Measurements from ENCODE around the gene ADARB1. TPM values are rescaled to one million over a fixed set of nuclear protein-coding genes. Genes with fewer than 3 reads are reported as not detected.
"Not testable (repeated sequence)": the region's sequence is repeated elsewhere in the genome, so short reads cannot be mapped to it uniquely, and the experiment has no call there.

The ADARB1 gene
- total RNA-seq, 1 experiment from 2014 or later = 15.8 TPM

- Mint-ChIP-seq H3K27ac (no peak overlapping the region), H3K4me3 (no peak overlapping the region), H3K9me3 (no peaks in the 10 kb centered on the region), H3K27me3 (ENCODE audit: low read depth) (no peaks in the 10 kb centered on the region), H3K4me1 (peaks cover 0 to 7% of the 10 kb centered on the region in 2 experiments; a peak in 2 of 4 replicates), H3K36me3 (ENCODE audit: insufficient read depth in 1 of 3, low read depth in 3 of 3) (no peaks in the 10 kb centered on the region)
- Histone ChIP-seq H3K23ac (ENCODE audit: insufficient read length, low read depth, low read length) (no peak overlapping the region), H3K23me2 (ENCODE audit: insufficient read length, low read depth, low read length, poor library complexity, severe bottlenecking) (no peaks in the 10 kb centered on the region), H2AFZ (ENCODE audit: low read length) (no peak overlapping the region), H3K4me1 (ENCODE audit: insufficient read depth, low read length) (no peaks in the 10 kb centered on the region), H3K9ac (ENCODE audit: extremely low read depth, insufficient read length, low read length) (no peak overlapping the region), H4K8ac (replicated peaks; ENCODE audit: insufficient read length, low read depth, low read length) (no peak overlapping the region), H3K14ac (ENCODE audit: insufficient read depth, low read length) (no peak overlapping the region), H2BK12ac (ENCODE audit: insufficient read length, low read depth, low read length) (no peak overlapping the region), H4K20me1 (ENCODE audit: control insufficient read depth, insufficient read depth, insufficient read length) (no peaks in the 10 kb centered on the region), H3K79me2 (ENCODE audit: insufficient read depth, low read length) (no peaks in the 10 kb centered on the region), H2BK15ac (ENCODE audit: low read depth, low read length) (no peak overlapping the region), H2BK120ac (ENCODE audit: low read depth, low read length, poor library complexity, severe bottlenecking) (no peak overlapping the region), H3K27ac (ENCODE audit: insufficient read length, low read depth, low read length) (no peak overlapping the region), H3K79me1 (ENCODE audit: insufficient read depth, low read depth, low read length, poor library complexity, severe bottlenecking) (no peaks in the 10 kb centered on the region), H4K5ac (ENCODE audit: insufficient read length, low read depth, low read length) (no peak overlapping the region), H3K27me3 (ENCODE audit: insufficient read depth, low read length) (no peaks in the 10 kb centered on the region), H3K56ac (ENCODE audit: insufficient read length, low read depth, low read length) (no peak overlapping the region), H2AK5ac (ENCODE audit: insufficient read length, low read length) (no peak overlapping the region), H3K18ac (ENCODE audit: insufficient read length, low read depth, low read length) (no peak overlapping the region), H4K91ac (ENCODE audit: insufficient read length, low read depth, low read length) (no peak overlapping the region), H2BK20ac (ENCODE audit: low read depth, low read length, poor library complexity, severe bottlenecking) (no peak overlapping the region), H3K4ac (ENCODE audit: low read depth, low read length) (no peak overlapping the region), H3T11ph (ENCODE audit: low read length) (no peak overlapping the region), H3K4me2 (ENCODE audit: insufficient read depth, insufficient read length, low read length) (no peak overlapping the region), H2BK5ac (ENCODE audit: insufficient read length, low read length) (no peak overlapping the region), H3K9me3 (ENCODE audit: control insufficient read depth, low read depth, low read length) (no peaks in the 10 kb centered on the region)
- WGBS (ENCODE audit: extremely low coverage, insufficient read length, low lambda C conversion rate) = 100% methylated on average over 1 of the region's 9 CpGs
- peak; percentile 92 for DNase-seq
- TF ChIP-seq, protein P1, sequence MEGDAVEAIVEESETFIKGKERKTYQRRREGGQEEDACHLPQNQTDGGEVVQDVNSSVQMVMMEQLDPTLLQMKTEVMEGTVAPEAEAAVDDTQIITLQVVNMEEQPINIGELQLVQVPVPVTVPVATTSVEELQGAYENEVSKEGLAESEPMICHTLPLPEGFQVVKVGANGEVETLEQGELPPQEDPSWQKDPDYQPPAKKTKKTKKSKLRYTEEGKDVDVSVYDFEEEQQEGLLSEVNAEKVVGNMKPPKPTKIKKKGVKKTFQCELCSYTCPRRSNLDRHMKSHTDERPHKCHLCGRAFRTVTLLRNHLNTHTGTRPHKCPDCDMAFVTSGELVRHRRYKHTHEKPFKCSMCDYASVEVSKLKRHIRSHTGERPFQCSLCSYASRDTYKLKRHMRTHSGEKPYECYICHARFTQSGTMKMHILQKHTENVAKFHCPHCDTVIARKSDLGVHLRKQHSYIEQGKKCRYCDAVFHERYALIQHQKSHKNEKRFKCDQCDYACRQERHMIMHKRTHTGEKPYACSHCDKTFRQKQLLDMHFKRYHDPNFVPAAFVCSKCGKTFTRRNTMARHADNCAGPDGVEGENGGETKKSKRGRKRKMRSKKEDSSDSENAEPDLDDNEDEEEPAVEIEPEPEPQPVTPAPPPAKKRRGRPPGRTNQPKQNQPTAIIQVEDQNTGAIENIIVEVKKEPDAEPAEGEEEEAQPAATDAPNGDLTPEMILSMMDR (conservative IDR thresholded peaks at IDR 0.05) = peak; percentile 95
These were observed 66.1 kb downstream of the ADARB1 start for GRCh38 chr21:45140346-45140940.

GRCh38 chr21:45140944-45141343 is 66.6 kb downstream of the ADARB1 start:
- not testable (repeated sequence) for H3K9me3 Mint-ChIP-seq; H3K79me2 ChIP-seq (ENCODE audit: insufficient read depth, low read length); H3K27ac ChIP-seq (ENCODE audit: insufficient read length, low read depth, low read length); H3K9ac ChIP-seq (ENCODE audit: extremely low read depth, insufficient read length, low read length); H3K4me2 ChIP-seq (ENCODE audit: insufficient read depth, insufficient read length, low read length); H2AK5ac ChIP-seq (ENCODE audit: insufficient read length, low read length); H3K4ac ChIP-seq (ENCODE audit: low read depth, low read length); H4K20me1 ChIP-seq (ENCODE audit: control insufficient read depth, insufficient read depth, insufficient read length); H3K27me3 ChIP-seq (ENCODE audit: insufficient read depth, low read length); H2AFZ ChIP-seq (ENCODE audit: low read length); H3K56ac ChIP-seq (ENCODE audit: insufficient read length, low read depth, low read length); H3K36me3 Mint-ChIP-seq (ENCODE audit: insufficient read depth in 1 of 3, low read depth in 3 of 3); H3K27me3 Mint-ChIP-seq (ENCODE audit: low read depth); H2BK15ac ChIP-seq (ENCODE audit: low read depth, low read length); H3T11ph ChIP-seq (ENCODE audit: low read length); H3K18ac ChIP-seq (ENCODE audit: insufficient read length, low read depth, low read length); H3K4me1 Mint-ChIP-seq; H2BK5ac ChIP-seq (ENCODE audit: insufficient read length, low read length); H4K8ac ChIP-seq (replicated peaks; ENCODE audit: insufficient read length, low read depth, low read length); H3K4me1 ChIP-seq (ENCODE audit: insufficient read depth, low read length); H4K91ac ChIP-seq (ENCODE audit: insufficient read length, low read depth, low read length); H3K9me3 ChIP-seq (ENCODE audit: control insufficient read depth, low read depth, low read length); H3K14ac ChIP-seq (ENCODE audit: insufficient read depth, low read length); H3K27ac Mint-ChIP-seq; H4K5ac ChIP-seq (ENCODE audit: insufficient read length, low read depth, low read length); H2BK20ac ChIP-seq (ENCODE audit: low read depth, low read length, poor library complexity, severe bottlenecking); H3K23ac ChIP-seq (ENCODE audit: insufficient read length, low read depth, low read length); H3K4me3 Mint-ChIP-seq; H2BK12ac ChIP-seq (ENCODE audit: insufficient read length, low read depth, low read length); H3K23me2 ChIP-seq (ENCODE audit: insufficient read length, low read depth, low read length, poor library complexity, severe bottlenecking); H2BK120ac ChIP-seq (ENCODE audit: low read depth, low read length, poor library complexity, severe bottlenecking); H3K79me1 ChIP-seq (ENCODE audit: insufficient read depth, low read depth, low read length, poor library complexity, severe bottlenecking); DNase-seq
- no CpG with 5 or more reads among the region's 4 CpGs for WGBS (ENCODE audit: extremely low coverage, insufficient read length, low lambda C conversion rate)
